CD14-positive monocyte (primary cell): ENCODE data around the gene PROS1. TPM values are rescaled to one million over a fixed set of nuclear protein-coding genes. Genes with fewer than 3 reads are reported as not detected.

Experiments used
- DNase-seq, 3 donors: peaks; one replicate each; pipeline ENCODE4 v3.0.0-alpha.2; 2011 to 2022
- H2AFZ ChIP-seq: 2 replicates; pipeline ENCODE4 v1.6.0; 2012; ENCODE audit warnings: mild to moderate bottlenecking, low read depth, low read length, inconsistent platforms; ENCODE audit not compliant: insufficient read depth, poor library complexity, severe bottlenecking
- H3K27ac ChIP-seq, 2 donors: 1 replicate in 1 of 2; 2 replicates in 1 of 2; pipeline ENCODE4 v1.5.1; 2012 to 2013; ENCODE audit warnings: low read length in 2 of 2, control low read depth in 1 of 2, inconsistent platforms in 1 of 2, low read depth in 1 of 2, mild to moderate bottlenecking in 1 of 2
- H3K27me3 ChIP-seq, 2 donors: one replicate each; pipeline versions ENCODE4 v1.6.0 to v1.6.1; 2011 to 2013; ENCODE audit warnings: low read length in 2 of 2; ENCODE audit not compliant: control insufficient read depth in 2 of 2, insufficient read depth in 2 of 2
- H3K36me3 ChIP-seq, 2 donors: replicated peaks in 1 of 2; 1 replicate in 1 of 2; 2 replicates in 1 of 2; pipeline versions ENCODE4 v1.5.1 to v1.6.1; 2012 to 2013; ENCODE audit warnings: low read length in 2 of 2, control low read depth in 1 of 2, inconsistent platforms in 1 of 2, mild to moderate bottlenecking in 1 of 2; ENCODE audit not compliant: insufficient read depth in 2 of 2, control insufficient read depth in 1 of 2
- H3K4me1 ChIP-seq, 2 donors: 1 replicate in 1 of 2; 2 replicates in 1 of 2; pipeline versions ENCODE4 v1.5.1 to v1.6.1; 2012 to 2013; ENCODE audit warnings: low read length in 2 of 2, control low read depth in 1 of 2, inconsistent platforms in 1 of 2, mild to moderate bottlenecking in 1 of 2, moderate library complexity in 1 of 2; ENCODE audit not compliant: insufficient read depth in 2 of 2, control insufficient read depth in 1 of 2
- H3K4me2 ChIP-seq: replicated peaks from 2 replicates; pipeline ENCODE3; 2012; ENCODE audit warnings: low read length, moderate library complexity, mild to moderate bottlenecking; ENCODE audit not compliant: poor library complexity, severe bottlenecking; ENCODE audit errors: extremely low read depth
- H3K4me3 ChIP-seq, 3 experiments: fragments of 200-600 bp in 1 of 3; sonication (generic) in 1 of 3; replicated peaks in 1 of 3; 1 replicate in 2 of 3; 2 replicates in 1 of 3; pipeline ENCODE4 v1.5.1; 2011 to 2013; ENCODE audit warnings: low read length in 3 of 3, mild to moderate bottlenecking in 3 of 3, control low read depth in 2 of 3, low read depth in 2 of 3, inconsistent platforms in 1 of 3, moderate library complexity in 1 of 3
- H3K79me2 ChIP-seq: 2 replicates; pipeline ENCODE4 v1.6.0; 2012; ENCODE audit warnings: mild to moderate bottlenecking, control low read depth, inconsistent platforms, low read length, moderate library complexity; ENCODE audit not compliant: insufficient read depth
- H3K9ac ChIP-seq: 2 replicates; pipeline ENCODE4 v1.6.0; 2017; ENCODE audit warnings: low read length, mild to moderate bottlenecking; ENCODE audit not compliant: insufficient read depth, poor library complexity, severe bottlenecking
- H3K9me3 ChIP-seq, 2 donors: replicated peaks in 1 of 2; 1 replicate in 1 of 2; 2 replicates in 1 of 2; pipeline versions ENCODE4 v1.5.1 to v1.6.1; 2012 to 2013; ENCODE audit warnings: low read length in 2 of 2, control low read depth in 1 of 2; ENCODE audit not compliant: control insufficient read depth in 1 of 2, insufficient read depth in 1 of 2
- H4K20me1 ChIP-seq: 2 replicates; pipeline ENCODE4 v1.6.0; 2012; ENCODE audit warnings: mild to moderate bottlenecking, low read length, control low read depth, moderate library complexity; ENCODE audit not compliant: insufficient read depth
- H3K27ac Mint-ChIP-seq, 7 donors: one replicate each; pipeline ENCODE4 v1.8.0; 2020; ENCODE audit warnings: mild to moderate bottlenecking in 7 of 7, mixed read lengths in 7 of 7, moderate library complexity in 6 of 7, inconsistent platforms in 2 of 7
- H3K27me3 Mint-ChIP-seq, 3 donors: one replicate each; pipeline ENCODE4 v1.8.0; 2021 to 2022; ENCODE audit warnings: low read depth in 3 of 3, mild to moderate bottlenecking in 3 of 3, mixed read lengths in 3 of 3, moderate library complexity in 3 of 3, inconsistent platforms in 1 of 3
- H3K36me3 Mint-ChIP-seq, 2 donors: one replicate each; pipeline ENCODE4 v1.8.0; 2020; ENCODE audit warnings: mixed read lengths in 2 of 2, inconsistent platforms in 1 of 2, mild to moderate bottlenecking in 1 of 2
- H3K4me1 Mint-ChIP-seq: one replicate; pipeline ENCODE4 v1.8.0; 2020; ENCODE audit warnings: mild to moderate bottlenecking, mixed read lengths
- H3K4me3 Mint-ChIP-seq, 2 donors: one replicate each; pipeline ENCODE4 v1.8.0; 2020; ENCODE audit warnings: mild to moderate bottlenecking in 2 of 2, mixed read lengths in 2 of 2, moderate library complexity in 1 of 2
- H3K9me3 Mint-ChIP-seq, 7 donors: one replicate each; pipeline ENCODE4 v1.8.0; 2020 to 2022; ENCODE audit warnings: mixed read lengths in 7 of 7, mild to moderate bottlenecking in 6 of 7, moderate library complexity in 6 of 7, inconsistent platforms in 2 of 7
- WGBS: methylation state at CpG from one replicate; pipeline ENCODE4 v1.1.5; 2013; ENCODE audit warnings: missing lambda C conversion rate; ENCODE audit not compliant: insufficient coverage; 5-methylcytosine and 5-hydroxymethylcytosine counted together
- intact Hi-C, 2 donors: fragments of 100-400 bp; cut with micrococcal nuclease; formaldehyde crosslinking; loops; one replicate each; pipeline versions ENCODE4 v1.15.0 to v1.15.1; 2023
- polyA plus RNA-seq, 3 donors: library from polyadenylated mRNA; depleted of rRNA in 1 of 3; unstranded in 2 of 3; stranded (reverse) in 1 of 3; fragments of 300-500 nt in 2 of 3; fragments of >200 nt in 1 of 3; fragmentation: Illumina TruSeq in 2 of 3; gene quantifications; 1 replicate in 2 of 3; 2 replicates in 1 of 3; pipeline ENCODE4 v1.2.3, GENCODE V29; 2012 to 2021
- TF ChIP-seq, protein P1 (sequence below): fragments of 200-600 bp; IDR thresholded peaks from one replicate; pipeline ENCODE4 v1.8.0; 2022; ENCODE audit warnings: antibody characterized with exemption, mild to moderate bottlenecking

The PROS1 gene
- polyA plus RNA-seq, 3 donors: 0.21 to 0.85 (median 0.58) TPM

DNA sequence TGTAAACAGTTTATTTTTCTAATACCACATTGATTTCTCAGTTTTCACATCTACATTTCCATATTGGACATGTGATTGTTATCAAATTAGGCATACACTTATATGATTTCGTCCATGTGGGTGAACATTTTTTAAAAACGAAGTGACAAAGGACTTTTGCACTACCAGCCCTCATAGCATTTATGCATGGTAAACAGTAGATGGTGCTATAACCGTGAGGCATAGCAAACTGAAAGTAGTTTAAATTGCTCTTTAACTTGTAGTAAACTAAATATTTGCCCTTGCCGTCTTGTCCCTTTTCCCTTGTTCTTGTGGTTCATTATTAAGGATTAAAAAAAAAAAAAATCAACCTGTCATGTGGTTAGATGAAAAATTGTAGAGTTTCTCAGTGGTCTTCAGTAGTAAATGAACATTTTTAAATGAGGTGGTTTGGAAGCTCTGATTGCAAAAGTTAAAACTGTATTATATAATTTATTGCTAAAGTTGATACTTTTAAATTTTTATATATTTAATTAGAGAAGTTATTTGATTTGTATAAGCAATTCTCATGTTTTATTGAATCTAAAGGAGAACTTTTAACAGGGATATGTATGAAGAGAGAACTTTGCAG lies 30.7 kb upstream of the PROS1 start:
- H3K4me3 Mint-ChIP-seq: peak overlapping the region; percentile 66 to 86
- H3K27me3 Mint-ChIP-seq: peaks cover 0 to 1% (median 0%) of the 10 kb centered on the region in 3 donors
- peaks cover 2 to 3% of the 10 kb centered on the region in 2 donors for H3K36me3 Mint-ChIP-seq
- Histone ChIP-seq H3K9me3 (no peaks in the 10 kb centered on the region), H4K20me1 (no peaks in the 10 kb centered on the region), H3K4me3 (peak overlapping the region in 2 of 3 experiments; percentile 32 to 59), H3K27ac (peak overlapping the region in 1 of 2 donors; percentile 62), H3K79me2 (no peaks in the 10 kb centered on the region), H3K27me3 (no peaks in the 10 kb centered on the region), H3K9ac (peak overlapping the region; percentile 57), H3K4me1 (no peaks in the 10 kb centered on the region), H3K36me3 (no peaks in the 10 kb centered on the region), H3K4me2 (peak overlapping the region; percentile 59), H2AFZ (peak overlapping the region; percentile 48)
- peaks cover 0 to 3% (median 0%) of the 10 kb centered on the region in 7 donors for H3K9me3 Mint-ChIP-seq
- H3K27ac Mint-ChIP-seq: peak overlapping the region in 5 of 7 donors; percentile 69 to 91 (median 84)
- intact Hi-C loops: no loop called here
- DNase-seq: peak; percentile 23 to 64 (median 48)
- TF ChIP-seq, protein P1, sequence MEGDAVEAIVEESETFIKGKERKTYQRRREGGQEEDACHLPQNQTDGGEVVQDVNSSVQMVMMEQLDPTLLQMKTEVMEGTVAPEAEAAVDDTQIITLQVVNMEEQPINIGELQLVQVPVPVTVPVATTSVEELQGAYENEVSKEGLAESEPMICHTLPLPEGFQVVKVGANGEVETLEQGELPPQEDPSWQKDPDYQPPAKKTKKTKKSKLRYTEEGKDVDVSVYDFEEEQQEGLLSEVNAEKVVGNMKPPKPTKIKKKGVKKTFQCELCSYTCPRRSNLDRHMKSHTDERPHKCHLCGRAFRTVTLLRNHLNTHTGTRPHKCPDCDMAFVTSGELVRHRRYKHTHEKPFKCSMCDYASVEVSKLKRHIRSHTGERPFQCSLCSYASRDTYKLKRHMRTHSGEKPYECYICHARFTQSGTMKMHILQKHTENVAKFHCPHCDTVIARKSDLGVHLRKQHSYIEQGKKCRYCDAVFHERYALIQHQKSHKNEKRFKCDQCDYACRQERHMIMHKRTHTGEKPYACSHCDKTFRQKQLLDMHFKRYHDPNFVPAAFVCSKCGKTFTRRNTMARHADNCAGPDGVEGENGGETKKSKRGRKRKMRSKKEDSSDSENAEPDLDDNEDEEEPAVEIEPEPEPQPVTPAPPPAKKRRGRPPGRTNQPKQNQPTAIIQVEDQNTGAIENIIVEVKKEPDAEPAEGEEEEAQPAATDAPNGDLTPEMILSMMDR: peak; percentile 88
- WGBS: no CpG with 5 or more reads among the region's 4 CpGs
- H3K4me1 Mint-ChIP-seq: peaks cover 3% of the 10 kb centered on the region

DNA sequence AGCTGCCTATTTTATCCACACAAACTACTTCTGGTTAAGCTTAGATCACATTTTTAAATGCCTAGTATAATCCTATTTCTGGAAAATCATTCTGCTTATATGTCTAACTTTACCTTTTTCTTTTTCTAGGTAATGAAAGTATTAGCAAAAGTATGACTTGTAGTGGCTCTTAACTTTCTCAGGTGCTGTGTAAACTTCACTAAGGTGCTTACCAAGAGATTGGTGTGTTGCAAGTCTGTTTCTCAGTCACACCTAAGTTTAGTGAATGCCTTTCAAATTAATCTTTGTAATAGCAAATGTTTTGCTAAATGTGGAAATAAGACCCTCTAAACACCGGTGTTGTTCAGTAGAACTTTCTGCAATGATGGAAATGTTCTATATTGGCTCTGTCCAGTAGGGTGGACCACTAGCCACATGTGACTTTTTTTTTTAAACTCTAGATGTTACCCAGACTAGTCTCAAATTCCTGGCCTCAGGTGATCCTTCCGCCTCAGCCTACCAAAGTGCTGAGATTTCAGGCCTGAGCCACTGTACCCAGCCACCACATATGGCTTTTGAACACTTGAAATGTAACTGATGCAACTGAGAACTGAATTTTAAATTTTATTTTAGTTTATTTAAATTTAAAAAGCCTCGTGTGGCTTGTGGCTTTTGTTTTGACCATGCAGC lies 28.3 kb upstream of the PROS1 start:
- H3K79me2 ChIP-seq: no peaks in the 10 kb centered on the region
- Mint-ChIP-seq H3K27me3 (peaks cover 0 to 1% (median 0%) of the 10 kb centered on the region in 3 donors), H3K9me3 (no peaks in the 10 kb centered on the region), H3K4me3 (no peak overlapping the region), H3K36me3 (peaks cover 2 to 6% of the 10 kb centered on the region in 2 donors), H3K4me1 (peaks cover 3% of the 10 kb centered on the region), H3K27ac (no peak overlapping the region)
- no peak overlapping the region for H2AFZ ChIP-seq
- no peaks in the 10 kb centered on the region for H3K27me3 ChIP-seq
- 100% methylated on average over 2 of the region's 3 CpGs for WGBS
- intact Hi-C loops: no loop called here
- no peaks in the 10 kb centered on the region for H4K20me1 ChIP-seq
- no peak overlapping the region for H3K4me3 ChIP-seq
- H3K36me3 ChIP-seq: no peaks in the 10 kb centered on the region
- no peak overlapping the region for H3K27ac ChIP-seq
- TF ChIP-seq, protein P1: no peak
- H3K9ac ChIP-seq: no peak overlapping the region
- DNase-seq: no peak
- H3K4me1 ChIP-seq: no peaks in the 10 kb centered on the region
- no peak overlapping the region for H3K4me2 ChIP-seq
- no peaks in the 10 kb centered on the region for H3K9me3 ChIP-seq
